ENCODE measurements around the gene ZBTB8B. TPM values are rescaled to one million over a fixed set of nuclear protein-coding genes. Genes with fewer than 3 reads are reported as not detected.
"Not testable (repeated sequence)": the region's sequence is repeated elsewhere in the genome, so short reads cannot be mapped to it uniquely, and the experiment has no call there.

Gene ZBTB8B
- total RNA-seq, 1 donor from 2014 or later = 0.02 TPM

DNA sequence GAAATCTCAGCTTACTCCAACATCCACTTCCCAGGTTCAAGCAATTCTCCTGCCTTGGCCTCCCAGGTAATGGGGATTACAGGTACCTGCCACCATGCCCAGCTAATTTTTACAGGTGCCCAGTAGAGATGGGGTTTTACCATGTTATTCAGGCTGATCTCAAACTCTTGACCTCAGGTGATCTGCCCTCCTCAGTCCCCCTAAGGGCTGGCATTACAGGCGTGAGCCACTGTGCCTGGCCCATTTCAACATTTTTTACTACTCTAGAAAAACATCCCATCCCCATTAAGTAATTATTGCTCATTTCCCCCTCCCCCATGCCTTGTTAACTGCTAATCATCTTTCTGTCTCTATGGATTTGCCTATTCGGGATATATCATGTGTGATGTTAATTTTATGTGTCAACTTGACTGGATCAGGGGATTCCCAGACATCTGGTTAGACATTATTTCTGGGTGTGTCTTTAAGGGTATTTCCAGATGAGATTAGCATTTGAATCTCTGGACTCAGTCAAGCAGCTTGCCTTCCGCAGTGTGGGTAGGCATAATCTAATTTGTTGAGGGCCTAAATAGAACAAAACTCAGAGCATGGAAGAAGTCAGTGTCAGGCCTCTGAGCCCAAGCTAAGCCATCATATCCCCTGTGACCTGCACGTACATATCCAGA is 33.0 kb upstream of the ZBTB8B start:
- H3K4me3 Mint-ChIP-seq = peak overlapping the region; percentile 21
- H3K27me3 Mint-ChIP-seq = peaks cover 8% of the 10 kb centered on the region
- POLR2A ChIA-PET = interaction anchor here (0.6 to 1.5 kb wide), 4 partner anchors 38 to 374 kb away, joined by 3 to 6 read pairs (median 4); partner anchors contain the start of genes BSDC1 and RBBP4
- no peaks in the 10 kb centered on the region for H3K9me3 Mint-ChIP-seq
- peak; percentile 92 for ATAC-seq (ENCODE audit: low read depth)
- no peak for TF ChIP-seq CTCF (IDR thresholded peaks at IDR 0.05)
- DNase-seq = no peak
- peak overlapping the region; percentile 54 for H3K27ac Mint-ChIP-seq
- H3K4me1 Mint-ChIP-seq = peaks cover 43% of the 10 kb centered on the region
- H3K36me3 Mint-ChIP-seq (ENCODE audit: low read depth) = no peaks in the 10 kb centered on the region
- CTCF ChIA-PET = no interaction called here
- intact Hi-C loops (cut with micrococcal nuclease) = no loop called here

DNA sequence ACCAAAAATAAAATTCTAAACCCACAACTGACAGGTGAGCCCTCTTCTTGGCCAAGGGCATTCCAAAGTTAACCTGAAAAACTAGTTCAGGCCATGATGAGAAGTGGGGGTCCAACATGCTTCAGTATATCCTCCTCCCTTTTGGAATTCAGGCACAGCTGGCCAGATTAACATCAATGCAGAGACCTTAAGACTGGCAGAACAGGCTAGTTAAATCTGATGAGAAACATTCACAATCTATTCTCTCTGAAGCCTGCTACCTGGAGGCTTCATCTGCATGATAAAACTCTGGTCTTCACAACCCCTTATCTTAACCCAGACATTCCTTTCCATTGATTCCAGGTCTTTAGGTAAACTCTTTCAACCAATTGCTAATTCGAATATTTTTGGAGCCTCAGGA is 26.7 kb upstream of the ZBTB8B start:
- no peak overlapping the region for H3K4me3 Mint-ChIP-seq
- intact Hi-C loops (cut with micrococcal nuclease) = no loop called here
- peaks cover 16% of the 10 kb centered on the region for H3K27me3 Mint-ChIP-seq
- no peak for DNase-seq
- ChIA-PET CTCF (no interaction called here), POLR2A (no interaction called here)
- no peak overlapping the region for H3K27ac Mint-ChIP-seq
- H3K9me3 Mint-ChIP-seq = peaks cover 4% of the 10 kb centered on the region
- no peaks in the 10 kb centered on the region for H3K36me3 Mint-ChIP-seq (ENCODE audit: low read depth)
- TF ChIP-seq CTCF (IDR thresholded peaks at IDR 0.05) = no peak
- no peak for ATAC-seq (ENCODE audit: low read depth)
- peaks cover 8% of the 10 kb centered on the region for H3K4me1 Mint-ChIP-seq

DNA sequence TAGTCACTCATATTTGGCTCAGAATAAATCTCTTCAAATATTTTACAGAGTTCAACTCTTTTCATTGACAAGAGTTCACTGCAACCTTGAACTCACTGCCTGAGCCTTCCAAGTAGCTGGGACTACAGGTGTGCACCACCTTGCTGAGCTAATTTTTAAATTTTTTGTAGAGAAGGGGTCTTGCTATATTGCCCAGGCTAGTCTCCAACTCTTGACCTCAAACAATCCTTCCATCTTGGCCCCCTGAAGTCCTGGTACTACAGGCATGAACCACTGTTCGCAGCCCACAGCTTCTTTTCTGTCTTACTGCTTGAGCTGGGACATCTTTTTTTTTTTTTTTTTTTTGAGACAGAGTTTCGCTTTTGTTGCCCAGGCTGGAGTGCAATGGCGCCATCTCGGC is 26.1 kb upstream of the ZBTB8B start:
- intact Hi-C loops (cut with micrococcal nuclease); ATAC-seq (ENCODE audit: low read depth); CTCF ChIA-PET; H3K27ac Mint-ChIP-seq; H3K36me3 Mint-ChIP-seq (ENCODE audit: low read depth); DNase-seq; H3K9me3 Mint-ChIP-seq; H3K4me3 Mint-ChIP-seq; H3K4me1 Mint-ChIP-seq: not testable (repeated sequence)
- H3K27me3 Mint-ChIP-seq = peaks cover 20% of the 10 kb centered on the region
- POLR2A ChIA-PET = interaction anchor here (0.6 to 0.7 kb wide), 2 partner anchors 26 to 1355 kb away, joined by 5 to 7 read pairs; no protein-coding TSS in a partner anchor

DNA sequence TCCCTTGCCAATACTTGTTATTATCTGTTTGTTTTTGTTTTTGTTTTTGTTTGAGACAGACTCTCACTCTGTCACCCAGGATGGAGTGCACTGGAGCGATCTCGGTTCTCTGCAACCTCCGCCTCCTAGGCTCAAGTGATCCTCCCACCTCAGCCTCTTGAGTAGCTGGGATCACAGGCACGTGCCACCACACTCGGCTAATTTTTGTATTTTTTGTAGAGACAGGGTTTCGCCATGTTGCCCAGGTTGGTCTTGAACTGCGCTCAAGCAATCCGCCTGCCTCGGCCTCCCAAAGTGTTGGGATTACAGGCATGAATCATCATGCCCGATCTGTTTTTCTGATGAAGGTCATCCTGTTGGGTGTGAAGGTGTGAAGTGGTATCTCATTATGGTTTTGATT is 23.4 kb upstream of the ZBTB8B start:
- POLR2A ChIA-PET = interaction anchor here (0.7 kb wide), 1 partner anchor 208 kb away, joined by 6 read pairs; no protein-coding TSS in a partner anchor

DNA sequence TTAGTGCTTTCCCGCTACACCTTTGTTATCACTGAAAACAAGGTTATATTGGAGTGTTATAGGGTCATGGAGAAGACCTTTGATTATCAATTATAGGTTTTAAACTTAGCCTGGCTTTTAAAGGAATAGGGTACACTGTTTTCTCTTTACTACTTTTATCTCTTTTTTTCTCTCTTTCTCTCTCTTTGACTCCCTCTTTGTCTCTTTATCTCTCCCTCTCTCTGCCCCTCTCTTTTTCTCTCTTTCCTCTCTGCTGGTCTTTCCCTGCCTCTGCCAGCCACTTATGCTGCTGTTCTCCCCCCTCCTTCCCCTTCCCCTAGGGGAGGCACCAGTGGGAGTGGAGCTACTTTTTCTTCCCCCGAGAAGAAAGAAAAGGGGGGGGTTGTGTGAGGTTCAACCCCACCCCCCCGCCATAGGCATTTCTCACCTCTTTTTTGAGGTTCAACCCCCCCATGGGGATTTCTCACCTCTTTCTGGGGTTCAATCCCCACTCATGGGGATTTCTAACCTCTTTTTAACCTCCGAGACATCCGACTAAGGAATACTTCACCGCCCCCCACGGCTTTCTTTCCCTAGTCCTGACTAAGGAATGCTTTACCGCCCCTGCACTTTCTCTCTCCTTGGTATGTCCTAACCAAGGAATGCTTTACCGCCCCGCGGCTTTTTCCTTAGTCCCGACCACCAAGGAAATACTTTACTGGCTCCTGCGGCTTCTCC is 17.2 kb upstream of the ZBTB8B start:
- H3K4me3 Mint-ChIP-seq = no peak overlapping the region
- ChIA-PET POLR2A (no interaction called here), CTCF (interaction anchor here (1.1 kb wide), 1 partner anchor 25 kb away, joined by 3 read pairs; no protein-coding TSS in a partner anchor)
- DNase-seq = no peak
- no peak for ATAC-seq (ENCODE audit: low read depth)
- TF ChIP-seq CTCF (IDR thresholded peaks at IDR 0.05) = no peak
- H3K27ac Mint-ChIP-seq = no peak overlapping the region
- H3K27me3 Mint-ChIP-seq = peaks cover 25% of the 10 kb centered on the region
- H3K9me3 Mint-ChIP-seq = peaks cover 6% of the 10 kb centered on the region
- H3K36me3 Mint-ChIP-seq (ENCODE audit: low read depth) = peaks cover 2% of the 10 kb centered on the region
- intact Hi-C loops (cut with micrococcal nuclease) = loop anchor here (1.0 kb wide), 1 partner anchor 326 kb away; no protein-coding TSS in a partner anchor
- H3K4me1 Mint-ChIP-seq = no peaks in the 10 kb centered on the region

More for the DNA sequence above, 23.4 kb upstream of the ZBTB8B start:
- H3K36me3 Mint-ChIP-seq (ENCODE audit: low read depth); ATAC-seq (ENCODE audit: low read depth); DNase-seq; H3K4me3 Mint-ChIP-seq; intact Hi-C loops (cut with micrococcal nuclease); H3K4me1 Mint-ChIP-seq; CTCF ChIA-PET; H3K27ac Mint-ChIP-seq; H3K9me3 Mint-ChIP-seq: not testable (repeated sequence)
- H3K27me3 Mint-ChIP-seq = peaks cover 28% of the 10 kb centered on the region

GRCh38 chr1:32448186-32448772 is 16.6 kb upstream of the ZBTB8B start:
- H3K36me3 Mint-ChIP-seq (ENCODE audit: low read depth); DNase-seq; POLR2A ChIA-PET; H3K4me3 Mint-ChIP-seq; H3K4me1 Mint-ChIP-seq; ATAC-seq (ENCODE audit: low read depth); H3K9me3 Mint-ChIP-seq; H3K27ac Mint-ChIP-seq: not testable (repeated sequence)
- H3K27me3 Mint-ChIP-seq = peaks cover 27% of the 10 kb centered on the region
- CTCF ChIA-PET = interaction anchor here (1.1 kb wide), 1 partner anchor 25 kb away, joined by 3 read pairs; no protein-coding TSS in a partner anchor
- intact Hi-C loops (cut with micrococcal nuclease) = loop anchor here (1.0 kb wide), 1 partner anchor 325 kb away; no protein-coding TSS in a partner anchor
- TF ChIP-seq CTCF (IDR thresholded peaks at IDR 0.05) = peak; percentile 40

Measured in activated B cell treated with CpG ODN at 0.5 μM for 24 hours (primary cell).